ENCODE results near the gene ZNF497. TPM values are rescaled to one million over a fixed set of nuclear protein-coding genes. Genes with fewer than 3 reads are reported as not detected.

The ZNF497 gene
- polyA plus RNA-seq, 1 experiment: 0.06 TPM

GRCh38 chr19:58352760-58353671 lies 9.5 kb downstream of the ZNF497 start, which contains the start of gene A1BG:
Gene A1BG, minus strand, starts transcription at chr19:58353492. Its CDS starts 55 bp downstream, at chr19:58353437.
- Histone ChIP-seq H3K27ac (ENCODE audit: low read depth, low read length) (no peak within 1 kb of the TSS), H3K27me3 (ENCODE audit: control insufficient read depth, insufficient read depth, low read length) (peaks cover 25% of the 10 kb centered on the region), H3K9me3 (ENCODE audit: control insufficient read depth, insufficient read depth, low read length) (peaks cover 36% of the 10 kb centered on the region; the same call in 1 of the 2 replicates), H3K4me3 (ENCODE audit: low read depth, low read length) (no peak within 1 kb of the TSS)
- ChIA-PET CTCF (no interaction called here), POLR2A (no interaction called here)
- TF ChIP-seq, protein P1, sequence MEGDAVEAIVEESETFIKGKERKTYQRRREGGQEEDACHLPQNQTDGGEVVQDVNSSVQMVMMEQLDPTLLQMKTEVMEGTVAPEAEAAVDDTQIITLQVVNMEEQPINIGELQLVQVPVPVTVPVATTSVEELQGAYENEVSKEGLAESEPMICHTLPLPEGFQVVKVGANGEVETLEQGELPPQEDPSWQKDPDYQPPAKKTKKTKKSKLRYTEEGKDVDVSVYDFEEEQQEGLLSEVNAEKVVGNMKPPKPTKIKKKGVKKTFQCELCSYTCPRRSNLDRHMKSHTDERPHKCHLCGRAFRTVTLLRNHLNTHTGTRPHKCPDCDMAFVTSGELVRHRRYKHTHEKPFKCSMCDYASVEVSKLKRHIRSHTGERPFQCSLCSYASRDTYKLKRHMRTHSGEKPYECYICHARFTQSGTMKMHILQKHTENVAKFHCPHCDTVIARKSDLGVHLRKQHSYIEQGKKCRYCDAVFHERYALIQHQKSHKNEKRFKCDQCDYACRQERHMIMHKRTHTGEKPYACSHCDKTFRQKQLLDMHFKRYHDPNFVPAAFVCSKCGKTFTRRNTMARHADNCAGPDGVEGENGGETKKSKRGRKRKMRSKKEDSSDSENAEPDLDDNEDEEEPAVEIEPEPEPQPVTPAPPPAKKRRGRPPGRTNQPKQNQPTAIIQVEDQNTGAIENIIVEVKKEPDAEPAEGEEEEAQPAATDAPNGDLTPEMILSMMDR (IDR thresholded peaks at IDR 0.05; ENCODE audit: low read depth, low read length): no peak
- no peak for DNase-seq (ENCODE audit: low read depth, low spot score)

DNA sequence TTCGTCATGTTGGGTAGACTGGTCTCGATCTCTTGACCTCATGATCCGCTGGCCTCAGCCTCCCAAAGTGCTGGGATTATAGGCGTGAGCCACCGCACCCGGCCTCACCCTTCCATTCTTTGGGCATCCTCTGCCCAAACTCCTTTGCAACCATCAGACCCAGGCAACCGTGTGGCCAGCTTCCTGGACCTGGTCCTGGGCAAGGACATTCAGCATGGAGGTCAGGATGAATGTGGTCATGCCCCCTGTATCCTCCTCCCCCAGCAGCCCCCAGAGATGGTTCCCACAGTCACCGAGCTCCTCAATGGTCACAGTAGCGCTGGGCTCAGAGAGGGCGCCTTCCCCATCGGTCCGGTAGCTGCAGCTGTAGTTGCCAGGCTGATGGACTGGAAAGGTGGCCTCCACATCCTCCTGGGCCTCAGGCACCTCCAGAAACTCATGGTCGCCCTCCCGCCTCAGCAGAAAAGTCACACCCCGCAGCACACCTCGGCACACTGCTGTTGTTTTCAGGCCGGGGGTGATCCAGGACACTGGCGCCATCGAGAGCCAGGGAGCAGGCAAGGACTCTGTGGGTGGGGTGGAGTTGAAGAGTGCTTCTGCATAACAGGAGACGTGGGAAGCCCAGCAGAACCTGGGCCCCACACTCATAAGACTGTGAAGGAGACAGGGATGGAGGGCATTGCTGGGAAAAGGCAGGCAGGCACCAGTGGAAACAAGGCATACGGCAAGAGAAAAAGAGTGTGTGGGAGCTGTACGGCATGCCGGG lies 10.4 kb downstream of the ZNF497 start:
- no peak overlapping the region for H3K27ac ChIP-seq (ENCODE audit: low read depth, low read length)
- no peak overlapping the region for H3K4me3 ChIP-seq (ENCODE audit: low read depth, low read length)
- no peak for DNase-seq (ENCODE audit: low read depth, low spot score)
- peaks cover 34% of the 10 kb centered on the region; the same call in 1 of the 2 replicates for H3K9me3 ChIP-seq (ENCODE audit: control insufficient read depth, insufficient read depth, low read length)
- ChIA-PET CTCF (no interaction called here), POLR2A (no interaction called here)
- peaks cover 17% of the 10 kb centered on the region for H3K27me3 ChIP-seq (ENCODE audit: control insufficient read depth, insufficient read depth, low read length)
- TF ChIP-seq, protein P1 (IDR thresholded peaks at IDR 0.05; ENCODE audit: low read depth, low read length): no peak

GRCh38 chr19:58351558-58351878 lies 11.0 kb downstream of the ZNF497 start:
- Histone ChIP-seq H3K9me3 (ENCODE audit: control insufficient read depth, insufficient read depth, low read length) (peaks cover 31% of the 10 kb centered on the region; the same call in 1 of the 2 replicates), H3K27ac (ENCODE audit: low read depth, low read length) (no peak overlapping the region), H3K27me3 (ENCODE audit: control insufficient read depth, insufficient read depth, low read length) (peaks cover 12% of the 10 kb centered on the region), H3K4me3 (ENCODE audit: low read depth, low read length) (no peak overlapping the region)
- TF ChIP-seq, protein P1 (IDR thresholded peaks at IDR 0.05; ENCODE audit: low read depth, low read length): no peak
- POLR2A ChIA-PET: no interaction called here
- DNase-seq (ENCODE audit: low read depth, low spot score): no peak
- CTCF ChIA-PET: no interaction called here

- ChIA-PET CTCF (no interaction called here), POLR2A (no interaction called here)
- Histone ChIP-seq H3K4me3 (ENCODE audit: low read depth, low read length) (no peak overlapping the region), H3K27ac (ENCODE audit: low read depth, low read length) (no peak overlapping the region), H3K9me3 (ENCODE audit: control insufficient read depth, insufficient read depth, low read length) (peaks cover 26% of the 10 kb centered on the region; the same call in 1 of the 2 replicates), H3K27me3 (ENCODE audit: control insufficient read depth, insufficient read depth, low read length) (peaks cover 8% of the 10 kb centered on the region)
- TF ChIP-seq, protein P1 (IDR thresholded peaks at IDR 0.05; ENCODE audit: low read depth, low read length): no peak
- DNase-seq (ENCODE audit: low read depth, low spot score): no peak
These were observed 11.5 kb downstream of the ZNF497 start for GRCh38 chr19:58350871-58351557.

Measured in AG04450 (cell line).